ENCODE results near the gene GNB1L.

- TF ChIP-seq CTCF (IDR thresholded peaks at IDR 0.05) (no peak), POLR2AphosphoS5 (IDR thresholded peaks at IDR 0.05) (no peak)
These were observed 43.1 kb upstream of the GNB1L start for GRCh38 chr22:19897726-19898125.

Data from esophagus muscularis mucosa (tissue), 3 donors.